Measurements from ENCODE around the gene FCAR.
"Not testable (repeated sequence)": the region's sequence is repeated elsewhere in the genome, so short reads cannot be mapped to it uniquely, and the experiment has no call there.

FCAR gene

GRCh38 chr19:54889566-54889965 lies 15.5 kb downstream of the FCAR start:
- no peak for DNase-seq (ENCODE audit: extremely low spot score, insufficient read length, low read depth)
- FAIRE-seq = no peak

GRCh38 chr19:54893406-54893805 lies 19.4 kb downstream of the FCAR start:
- FAIRE-seq (no peak), DNase-seq (ENCODE audit: extremely low spot score, insufficient read length, low read depth) (no peak)

GRCh38 chr19:54894106-54894505 lies 20.1 kb downstream of the FCAR start:
- not testable (repeated sequence) for DNase-seq (ENCODE audit: extremely low spot score, insufficient read length, low read depth)

GRCh38 chr19:54896036-54896435 lies 22.0 kb downstream of the FCAR start:
- no peak for DNase-seq (ENCODE audit: extremely low spot score, insufficient read length, low read depth)
- FAIRE-seq = no peak

More at GRCh38 chr19:54894106-54894505, 20.1 kb downstream of the FCAR start:
- not testable (repeated sequence) for FAIRE-seq

- not testable (repeated sequence) for FAIRE-seq; DNase-seq (ENCODE audit: extremely low spot score, insufficient read length, low read depth)
Measured at GRCh38 chr19:54898685-54899084, 24.6 kb downstream of the FCAR start.

- not testable (repeated sequence) for DNase-seq (ENCODE audit: extremely low spot score, insufficient read length, low read depth); FAIRE-seq
Measured at GRCh38 chr19:54899646-54900045, 25.6 kb downstream of the FCAR start.

- not testable (repeated sequence) for FAIRE-seq; DNase-seq (ENCODE audit: extremely low spot score, insufficient read length, low read depth)
Measured at GRCh38 chr19:54901153-54901552, 27.1 kb downstream of the FCAR start.

- DNase-seq (ENCODE audit: extremely low spot score, insufficient read length, low read depth) (no peak), FAIRE-seq (no peak)
Measured at GRCh38 chr19:54902061-54902460, 28.0 kb downstream of the FCAR start.

- no peak for DNase-seq (ENCODE audit: extremely low spot score, insufficient read length, low read depth)
- FAIRE-seq = no peak
Measured at GRCh38 chr19:54903303-54903702, 29.3 kb downstream of the FCAR start.

GRCh38 chr19:54904261-54904660 lies 30.2 kb downstream of the FCAR start:
- DNase-seq (ENCODE audit: extremely low spot score, insufficient read length, low read depth); FAIRE-seq: not testable (repeated sequence)

- FAIRE-seq (no peak), DNase-seq (ENCODE audit: extremely low spot score, insufficient read length, low read depth) (no peak)
Measured at GRCh38 chr19:54905421-54905802, 31.4 kb downstream of the FCAR start.

- FAIRE-seq (no peak), DNase-seq (ENCODE audit: extremely low spot score, insufficient read length, low read depth) (no peak)
Measured at GRCh38 chr19:54905803-54906511, 31.9 kb downstream of the FCAR start, which contains the start of gene NCR1. NCR1 (plus strand) TSS chr19:54906148; CDS start chr19:54906188, 40 bp downstream.

- no peak for DNase-seq (ENCODE audit: extremely low spot score, insufficient read length, low read depth)
- no peak for FAIRE-seq
Measured at GRCh38 chr19:54906819-54907218, 32.8 kb downstream of the FCAR start.

- not testable (repeated sequence) for FAIRE-seq; DNase-seq (ENCODE audit: extremely low spot score, insufficient read length, low read depth)
Measured at GRCh38 chr19:54907899-54908298, 33.9 kb downstream of the FCAR start.

GRCh38 chr19:54916822-54917221 lies 42.8 kb downstream of the FCAR start:
- peak; percentile 83 for FAIRE-seq
- DNase-seq (ENCODE audit: extremely low spot score, insufficient read length, low read depth) = peak; percentile 26

- DNase-seq (ENCODE audit: extremely low spot score, insufficient read length, low read depth) (no peak), FAIRE-seq (no peak)
Measured at GRCh38 chr19:54918499-54918898, 44.5 kb downstream of the FCAR start.

- not testable (repeated sequence) for FAIRE-seq
Measured at GRCh38 chr19:54919646-54920563, 45.9 kb downstream of the FCAR start.

GRCh38 chr19:54921082-54921481 lies 47.0 kb downstream of the FCAR start:
- no peak for DNase-seq (ENCODE audit: extremely low spot score, insufficient read length, low read depth)
- no peak for FAIRE-seq

More at GRCh38 chr19:54919646-54920563, 45.9 kb downstream of the FCAR start:
- DNase-seq (ENCODE audit: extremely low spot score, insufficient read length, low read depth) = not testable (repeated sequence)

- FAIRE-seq (no peak), DNase-seq (ENCODE audit: extremely low spot score, insufficient read length, low read depth) (no peak)
Measured at GRCh38 chr19:54923276-54923675, 49.2 kb downstream of the FCAR start.

- FAIRE-seq (no peak), DNase-seq (ENCODE audit: extremely low spot score, insufficient read length, low read depth) (no peak)
Measured at GRCh38 chr19:54928299-54928698, 54.3 kb downstream of the FCAR start.

- FAIRE-seq = peak; percentile 80
- peak; percentile 57 for DNase-seq (ENCODE audit: extremely low spot score, insufficient read length, low read depth)
Measured at GRCh38 chr19:54937926-54938325, 63.9 kb downstream of the FCAR start.
